ENCODE data around the gene RLBP1. TPM values are rescaled to one million over a fixed set of nuclear protein-coding genes. Genes with fewer than 3 reads are reported as not detected.

RLBP1 gene
- total and polyA plus RNA-seq, 2 of the 4 experiments (the other 2 are of a cell fraction), result not detected

- intact Hi-C loops (cut with micrococcal nuclease), result no loop called here
- CTCF ChIA-PET, result no interaction called here
These were observed 19.8 kb downstream of the RLBP1 start for GRCh38 chr15:89201465-89202005.

More at GRCh38 chr15:89201465-89202005, 19.8 kb downstream of the RLBP1 start:
- Histone ChIP-seq H3K9ac (ENCODE audit: low read depth, low read length) (no peak overlapping the region), H2BK120ac (ENCODE audit: low read depth, low read length) (no peak overlapping the region), H3K14ac (replicated peaks; ENCODE audit: low read depth, low read length) (no peak overlapping the region), H2AFZ (replicated peaks; ENCODE audit: low read length, poor library complexity) (no peak overlapping the region), H3K4ac (ENCODE audit: low read depth, low read length) (no peak overlapping the region), H3K9me3 (ENCODE audit: control insufficient read depth, insufficient read depth, low read length) (no peaks in the 10 kb centered on the region), H3K4me1 (ENCODE audit: control insufficient read depth, insufficient read depth, low read length) (peaks cover 9% of the 10 kb centered on the region), H2AK9ac (replicated peaks; ENCODE audit: low read depth, low read length, poor library complexity) (no peak overlapping the region), H2BK20ac (ENCODE audit: low read depth, low read length) (no peak overlapping the region), H3K23ac (ENCODE audit: low read depth, low read length) (no peak overlapping the region), H4K5ac (ENCODE audit: low read depth, low read length) (no peak overlapping the region), H2AK5ac (ENCODE audit: low read depth, low read length) (no peak overlapping the region), H3K56ac (ENCODE audit: extremely low read depth, insufficient read depth, low read length) (no peak overlapping the region), H4K20me1 (ENCODE audit: insufficient read depth, low read length) (no peaks in the 10 kb centered on the region), H4K91ac (ENCODE audit: insufficient read depth, low read depth, low read length) (no peak overlapping the region), H3K18ac (ENCODE audit: low read depth, low read length) (no peak overlapping the region), H3K4me2 (ENCODE audit: low read depth, low read length) (no peak overlapping the region), H4K8ac (ENCODE audit: low read depth in 2 of 2, low read length in 2 of 2) (no peak overlapping the region), H2BK15ac (ENCODE audit: low read depth, low read length) (no peak overlapping the region), H3K4me3 (ENCODE audit: insufficient read depth, low read depth, low read length) (no peak overlapping the region), H3K27me3 (ENCODE audit: control insufficient read depth, insufficient read depth, low read length) (no peaks in the 10 kb centered on the region), H3K9me1 (ENCODE audit: insufficient read depth, low read length) (0 out of 2 replicates have a peak, but pooled peaks cover 3% of the 10 kb centered on the region), H3K36me3 (ENCODE audit: control insufficient read depth, insufficient read depth, low read length) (peaks cover 6% of the 10 kb centered on the region), H2BK5ac (ENCODE audit: low read depth, low read length, poor library complexity, severe bottlenecking) (no peak overlapping the region), H3K27ac (ENCODE audit: insufficient read depth, low read length) (no peak overlapping the region), H3K79me1 (ENCODE audit: low read depth in 1 of 2, low read length in 2 of 2) (no peaks in the 10 kb centered on the region)
- TF ChIP-seq CEBPB (IDR thresholded peaks at IDR 0.05; ENCODE audit: low read depth, low read length) (peak; percentile 63), NFE2L2 (IDR thresholded peaks at IDR 0.05; ENCODE audit: low read depth, low read length) (no peak)
- in situ Hi-C loops (cut with MboI; ENCODE audit: low sequenced_read_pairs), result no loop called here
- dilution Hi-C loops (cut with HindIII; ENCODE audit: low sequenced_read_pairs, unreplicated experiment), result no loop called here
- WGBS, 2 experiments (ENCODE audit: extremely low coverage in 2 of 2, insufficient read length in 1 of 2), result no CpG with 5 or more reads among the region's 20 CpGs
- no peak for ATAC-seq (ENCODE audit: low read depth)
- POLR2A ChIA-PET (ENCODE audit: unreplicated experiment), result no interaction called here
- BruUV-seq (replicated peaks), result no TSS peak
- no peak for DNase-seq
